ENCODE data around the gene PDCL2.

PDCL2 gene

DNA sequence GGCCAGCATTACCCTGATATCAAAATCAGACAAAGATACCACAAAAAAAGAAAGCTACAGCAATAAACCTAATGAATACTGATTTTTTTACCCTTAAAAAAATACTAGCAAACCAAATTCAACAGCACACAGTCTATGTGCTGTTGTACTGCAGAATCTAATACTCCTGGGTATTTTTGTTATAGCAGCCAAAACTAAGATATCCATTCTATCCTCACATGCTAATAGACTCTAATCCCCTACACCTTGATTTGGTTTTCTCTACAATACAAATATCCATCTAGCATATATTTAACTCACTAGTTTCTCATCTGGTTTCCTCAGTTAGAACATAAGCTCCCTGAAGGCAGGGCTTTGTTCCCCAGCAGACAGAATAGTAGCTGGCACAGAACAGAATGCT lies 57.7 kb downstream of the PDCL2 start:
- no peak for DNase-seq

DNA sequence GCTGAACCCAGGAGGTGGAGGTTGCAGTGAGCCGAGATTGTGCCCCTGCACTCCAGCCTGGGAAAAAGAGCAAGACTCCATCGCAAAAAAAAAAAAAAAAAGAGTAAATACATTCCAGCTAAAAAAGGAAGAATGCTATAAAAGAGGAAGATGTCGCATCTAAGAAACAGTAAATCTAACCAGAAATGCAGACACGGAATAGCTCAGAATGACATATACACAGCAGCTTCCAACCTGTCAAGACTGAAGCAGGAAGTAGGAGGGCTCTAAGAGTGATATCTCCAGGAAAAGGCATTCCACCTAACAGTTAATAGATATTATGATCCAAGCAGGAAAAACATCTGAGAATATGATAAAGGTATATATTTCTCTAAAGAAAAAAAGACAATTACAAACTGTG lies 61.4 kb downstream of the PDCL2 start:
- no peak for DNase-seq

DNA sequence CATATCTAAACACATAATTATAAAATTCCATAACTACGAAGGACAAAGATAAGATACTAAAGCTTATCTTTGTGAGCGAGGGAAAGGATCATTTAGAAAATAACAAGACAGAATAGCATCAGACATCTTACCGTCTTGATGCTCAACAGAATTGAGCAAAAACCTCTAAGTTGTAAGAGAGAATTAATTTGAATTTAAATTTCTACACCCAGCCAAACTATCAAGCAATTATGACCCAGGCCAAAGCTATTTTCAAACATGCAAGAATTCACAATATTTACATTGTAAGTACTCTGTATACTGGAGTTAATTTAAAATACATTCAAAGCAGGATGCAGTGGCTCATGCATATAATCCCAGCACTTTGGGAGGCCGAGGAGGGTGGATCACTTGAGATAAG lies 61.9 kb downstream of the PDCL2 start:
- no peak for DNase-seq

DNA sequence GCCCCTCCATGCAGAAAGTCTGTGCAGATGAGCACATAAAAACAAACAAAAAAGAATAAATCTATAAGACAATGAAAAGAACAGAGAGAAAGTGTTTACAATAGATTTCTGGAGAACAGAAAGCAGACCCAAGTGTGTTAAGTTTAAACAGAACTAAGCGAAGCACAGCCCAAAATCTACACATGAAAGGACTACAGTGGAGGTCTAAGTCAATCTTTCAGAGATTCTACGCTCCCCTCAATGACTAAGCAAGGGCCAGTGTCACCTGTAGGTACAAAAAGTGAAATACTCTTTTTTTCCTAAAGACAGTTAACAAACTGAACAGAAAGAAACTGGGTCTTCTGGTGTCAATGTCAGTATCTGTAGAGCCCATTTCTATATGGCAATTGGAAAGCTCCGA lies 63.6 kb downstream of the PDCL2 start:
- DNase-seq = no peak

DNA sequence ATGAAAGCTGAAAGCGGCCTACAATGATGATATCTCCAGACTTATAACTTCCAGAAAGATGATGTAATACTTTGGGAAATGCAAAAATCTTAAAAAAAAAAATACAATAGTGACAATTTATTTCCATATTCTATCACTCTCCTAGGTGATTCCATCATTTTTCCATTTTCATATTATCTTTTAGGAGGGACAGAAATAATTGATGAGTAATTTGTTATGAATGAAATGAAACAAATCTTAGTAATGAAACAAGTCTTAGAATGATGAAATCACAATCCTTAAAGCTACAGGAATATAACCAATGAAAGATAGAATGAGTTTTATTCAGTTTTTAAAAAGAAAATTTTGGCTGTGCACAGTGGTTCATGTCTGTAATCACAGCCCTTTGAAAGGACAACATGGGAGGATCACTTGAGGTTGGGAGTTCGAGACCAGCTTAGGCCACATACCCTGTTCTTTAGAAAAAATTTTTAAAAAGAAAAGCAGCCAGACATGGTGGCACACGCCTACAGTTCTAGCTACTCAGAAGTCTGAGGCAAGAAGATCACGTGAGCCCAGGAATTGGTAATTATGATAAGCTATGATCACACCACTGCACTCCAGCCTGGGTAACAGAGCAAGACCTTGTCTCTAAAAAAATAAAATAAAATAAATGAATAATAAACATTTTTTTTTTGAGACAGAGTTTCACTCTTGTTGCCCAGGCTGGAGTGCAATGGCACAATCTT lies 67.0 kb downstream of the PDCL2 start:
- DNase-seq = no peak

DNA sequence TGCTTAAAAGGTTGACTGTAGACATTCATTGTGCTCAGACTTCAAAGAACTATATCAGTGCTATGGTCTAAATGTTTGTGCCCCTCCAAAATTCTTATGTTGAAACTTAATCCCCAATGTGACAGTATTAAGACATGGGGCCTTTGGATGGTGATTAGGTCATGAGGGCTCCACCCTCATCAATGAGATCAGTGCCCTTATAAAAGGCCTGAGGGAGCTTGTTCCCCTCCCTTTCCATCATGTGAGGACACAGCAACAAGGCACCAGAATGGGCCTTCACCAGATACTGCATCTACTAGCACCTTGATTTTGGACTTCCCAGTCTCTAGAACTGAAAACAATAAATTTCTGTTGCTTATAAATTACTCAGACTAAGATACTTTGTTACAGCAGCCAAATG lies 73.6 kb downstream of the PDCL2 start:
- DNase-seq = no peak

DNA sequence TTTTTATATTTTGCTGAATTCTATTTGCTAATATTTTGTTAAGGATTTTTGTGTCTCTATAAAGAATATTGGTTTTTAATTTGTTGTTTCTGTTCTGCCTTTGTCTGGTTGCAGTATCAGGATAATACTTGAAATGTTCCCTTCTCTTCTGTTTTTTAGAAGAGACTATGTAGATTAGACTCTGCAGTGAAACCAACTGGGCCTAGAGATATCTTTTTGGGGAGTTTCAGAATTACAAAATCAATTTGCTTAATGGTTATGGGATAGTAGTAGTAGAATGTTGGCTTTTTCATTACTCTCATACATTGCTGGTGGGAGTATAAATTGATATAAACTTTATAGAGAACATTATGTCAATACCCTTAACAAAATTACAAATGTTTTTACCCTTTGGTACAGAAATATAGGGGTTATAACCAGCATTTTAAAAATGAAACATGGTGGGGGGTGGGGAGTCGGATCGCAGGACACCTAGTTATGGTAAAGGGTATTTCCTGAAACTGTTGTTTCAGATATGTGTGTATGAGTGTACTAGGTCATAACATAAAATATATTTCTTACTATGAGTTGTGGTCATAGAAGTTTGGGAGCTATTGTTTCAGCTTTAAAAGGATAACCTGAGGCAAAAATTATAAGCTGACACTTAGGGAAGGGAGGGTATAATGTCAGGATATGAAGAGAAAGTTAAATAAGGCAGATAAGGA lies 74.4 kb downstream of the PDCL2 start:
- no peak for DNase-seq

DNA sequence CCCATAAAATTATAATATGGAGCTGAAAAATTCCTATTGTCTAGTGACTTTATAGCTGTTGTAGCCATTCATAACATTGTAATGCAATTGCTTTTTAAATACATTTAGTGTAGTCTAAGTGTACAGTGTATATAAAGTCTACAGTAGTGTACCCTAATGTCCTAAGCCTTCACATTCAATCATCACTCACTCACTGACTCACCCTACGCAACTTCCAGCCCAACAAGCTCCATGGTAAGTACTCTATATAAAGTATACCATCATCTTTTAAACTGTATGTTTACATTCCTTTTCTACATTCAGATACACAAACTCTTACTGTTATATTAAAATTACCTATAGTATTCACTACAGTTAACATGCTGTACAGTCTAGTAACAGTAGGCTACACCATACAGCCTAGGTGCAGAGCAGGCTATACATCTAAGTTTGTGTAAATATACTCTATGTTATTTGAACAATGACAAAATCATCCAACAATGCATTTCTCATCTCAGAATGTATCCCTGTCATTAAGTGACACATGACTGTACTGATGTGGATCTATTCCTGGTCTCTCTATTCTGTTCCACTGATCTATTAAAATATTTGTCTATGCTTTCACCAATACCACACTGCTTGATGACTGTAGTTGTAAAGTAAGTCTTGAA lies 79.0 kb downstream of the PDCL2 start:
- DNase-seq = no peak

DNA sequence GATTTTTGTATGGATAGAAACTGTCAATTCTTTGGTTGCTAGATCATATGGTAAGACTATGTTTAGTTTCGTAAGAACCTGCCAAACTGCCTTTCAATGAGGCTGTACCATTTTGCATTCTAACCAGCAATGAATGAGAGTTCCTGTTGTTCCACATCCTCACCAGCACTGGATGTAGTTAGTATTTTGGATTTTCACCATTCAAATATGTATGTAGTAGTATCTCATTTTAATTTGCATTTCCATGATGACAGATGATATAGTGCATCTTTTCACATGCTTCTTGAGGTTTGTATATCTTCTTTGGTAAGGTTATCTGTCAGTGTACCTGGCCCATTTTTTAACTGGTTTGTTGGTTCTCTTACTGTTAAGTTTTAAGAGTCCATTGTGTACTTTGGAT lies 80.0 kb downstream of the PDCL2 start:
- no peak for DNase-seq

DNA sequence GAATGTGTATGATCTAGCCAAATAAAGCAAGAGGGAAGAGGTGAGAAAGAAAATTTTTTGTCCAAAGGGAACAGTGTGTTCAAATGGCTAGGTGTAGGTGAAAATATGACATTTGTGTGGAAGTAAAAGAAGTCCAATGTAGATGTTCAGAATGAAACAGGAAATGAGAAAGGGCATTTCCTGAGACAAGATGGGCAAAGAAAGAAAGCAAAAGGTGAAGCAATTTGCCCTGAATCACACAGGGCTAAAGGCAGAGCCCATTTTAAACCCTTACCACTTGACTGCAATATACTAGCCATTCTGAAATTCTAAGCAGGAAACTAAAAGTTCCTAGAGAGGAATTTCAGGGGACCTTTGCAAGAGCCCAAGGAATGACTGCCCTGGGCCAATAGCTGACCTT lies 81.4 kb downstream of the PDCL2 start:
- no peak for DNase-seq

DNA sequence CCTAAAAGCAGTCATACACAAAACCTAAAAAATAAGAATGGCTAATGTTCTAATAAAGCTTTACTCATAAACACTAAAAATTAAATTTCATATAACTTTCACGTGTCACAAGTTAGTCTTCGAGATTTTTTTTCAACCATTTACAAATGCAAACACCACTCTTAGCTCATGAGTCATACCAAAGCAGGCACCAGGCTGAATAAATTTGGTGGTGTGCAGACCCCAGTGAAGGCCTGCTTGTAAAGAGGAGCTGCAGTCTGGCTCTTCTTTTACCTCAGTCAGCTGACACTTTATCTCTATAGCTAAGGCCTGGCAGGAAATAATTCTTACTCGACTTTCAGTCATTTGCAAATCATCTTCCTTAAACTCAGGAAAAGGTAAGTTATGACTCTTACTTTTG lies 82.8 kb downstream of the PDCL2 start:
- DNase-seq = no peak

DNA sequence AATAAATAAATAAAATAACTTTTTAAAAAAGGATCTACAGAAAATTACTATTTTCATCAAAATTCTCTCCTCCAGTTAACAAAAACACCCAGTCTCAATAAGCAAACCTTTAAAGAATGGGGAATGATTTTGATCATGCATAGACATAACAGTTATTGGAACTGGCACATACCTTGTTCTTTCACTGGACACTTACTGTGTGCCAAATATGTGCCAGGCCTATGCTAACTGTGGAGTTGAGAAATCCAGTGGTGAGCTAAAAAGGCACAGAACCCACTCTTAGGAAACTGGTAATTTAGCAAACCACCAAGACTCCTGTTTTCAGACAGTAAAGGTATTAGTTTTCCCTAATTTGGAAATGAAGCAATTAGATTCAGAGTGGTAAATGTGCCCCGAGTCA lies 84.4 kb downstream of the PDCL2 start:
- DNase-seq = no peak
